ENCODE results near the gene ADGRV1.
A peak's percentile ranks its signal among the peaks of the same experiment; 100 is the strongest.
"Not testable (repeated sequence)": the region's sequence is repeated elsewhere in the genome, so short reads cannot be mapped to it uniquely, and the experiment has no call there.

ADGRV1 gene

GRCh38 chr5:90740244-90740799, 181.7 kb downstream of the ADGRV1 start:
- DNase-seq, result no peak

GRCh38 chr5:90741022-90741564, 182.5 kb downstream of the ADGRV1 start:
- no peak for DNase-seq

- no peak for DNase-seq
Measured at GRCh38 chr5:90746119-90746518, 187.5 kb downstream of the ADGRV1 start.

DNA sequence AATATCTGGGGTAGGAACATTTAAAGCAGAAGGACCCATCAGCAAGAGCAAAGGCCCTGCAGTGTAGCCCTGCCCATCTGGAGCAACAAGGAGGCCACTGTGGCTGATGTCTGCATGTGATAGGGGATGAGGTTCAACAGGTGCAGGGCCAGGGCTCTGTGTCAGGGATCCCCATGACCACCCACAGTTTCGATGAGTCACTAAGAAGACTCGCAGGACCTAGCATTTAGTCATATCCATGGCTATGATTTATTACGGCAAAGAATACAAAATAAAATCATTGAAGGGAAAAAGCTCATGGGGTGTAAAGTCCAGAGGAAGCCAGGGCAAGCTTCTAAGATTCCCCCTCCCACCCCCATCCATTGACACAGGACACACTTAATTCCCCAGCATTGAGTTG, 188.6 kb downstream of the ADGRV1 start:
- DNase-seq, result no peak

DNA sequence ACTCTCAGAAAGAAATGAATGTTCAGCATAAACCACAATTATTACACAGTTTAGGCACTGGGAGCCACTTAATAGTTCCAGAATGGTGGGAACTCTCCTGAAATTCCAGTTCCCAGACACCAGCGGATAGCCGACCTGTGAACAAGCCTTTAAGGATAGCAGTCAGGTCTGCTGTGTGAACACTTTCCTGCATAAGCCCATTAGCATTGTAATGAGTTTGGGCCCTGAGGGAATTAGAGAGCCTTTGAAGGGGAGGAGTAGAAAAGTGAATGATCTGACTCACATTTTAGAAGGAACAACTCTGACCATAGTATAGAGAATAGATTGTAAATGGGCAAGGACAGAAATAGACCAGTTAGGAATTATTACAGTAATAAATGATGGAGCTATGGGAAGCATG, 189.1 kb downstream of the ADGRV1 start:
- DNase-seq, result no peak

DNA sequence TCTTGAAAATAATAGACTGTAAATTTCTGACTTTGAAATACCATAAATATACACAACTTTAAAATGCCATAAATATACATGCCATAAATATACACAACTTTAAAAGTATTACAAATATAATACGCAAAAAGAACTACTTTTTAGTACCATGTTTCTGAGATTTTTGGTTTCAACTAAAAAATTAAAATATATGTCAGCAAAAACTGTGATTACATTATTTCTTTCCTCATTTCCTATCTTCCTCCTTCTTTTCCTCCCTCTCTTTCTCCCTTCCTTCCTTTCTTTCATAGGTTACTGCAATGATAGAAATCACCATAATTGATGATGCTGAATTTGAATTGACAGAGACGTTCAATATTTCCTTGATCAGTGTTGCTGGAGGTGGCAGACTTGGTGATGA, 200.5 kb downstream of the ADGRV1 start:
- DNase-seq, result no peak

DNA sequence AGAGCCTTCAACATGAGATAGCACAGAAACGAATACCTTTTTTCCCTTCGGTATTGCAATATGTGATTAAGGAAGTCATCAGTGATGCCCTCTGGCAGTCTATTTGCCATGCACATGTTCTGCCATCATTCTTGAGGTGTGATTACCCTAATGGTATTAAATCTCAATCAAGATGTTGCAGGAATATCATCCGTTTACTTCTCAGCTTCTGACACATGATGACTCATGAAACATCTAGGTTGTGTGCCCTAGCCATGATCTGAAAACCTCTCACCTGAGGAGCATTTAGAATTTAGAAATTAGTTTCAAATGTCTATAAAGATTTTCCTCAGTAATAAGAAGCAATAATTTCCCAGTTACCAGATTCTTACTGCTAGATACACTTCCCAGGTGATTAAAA, 209.1 kb downstream of the ADGRV1 start:
- DNase-seq, result no peak

GRCh38 chr5:90770006-90770541, 211.5 kb downstream of the ADGRV1 start:
- not testable (repeated sequence) for DNase-seq

GRCh38 chr5:90777959-90778358, 219.4 kb downstream of the ADGRV1 start:
- no peak for DNase-seq

GRCh38 chr5:90783460-90784333, 225.1 kb downstream of the ADGRV1 start:
- peak in 10 of 14 donors; percentile 2 to 60 (median 11) for DNase-seq

GRCh38 chr5:90786756-90787155, 228.2 kb downstream of the ADGRV1 start:
- DNase-seq, result no peak

- no peak for DNase-seq
Measured at GRCh38 chr5:90792725-90793124, 234.1 kb downstream of the ADGRV1 start.

DNA sequence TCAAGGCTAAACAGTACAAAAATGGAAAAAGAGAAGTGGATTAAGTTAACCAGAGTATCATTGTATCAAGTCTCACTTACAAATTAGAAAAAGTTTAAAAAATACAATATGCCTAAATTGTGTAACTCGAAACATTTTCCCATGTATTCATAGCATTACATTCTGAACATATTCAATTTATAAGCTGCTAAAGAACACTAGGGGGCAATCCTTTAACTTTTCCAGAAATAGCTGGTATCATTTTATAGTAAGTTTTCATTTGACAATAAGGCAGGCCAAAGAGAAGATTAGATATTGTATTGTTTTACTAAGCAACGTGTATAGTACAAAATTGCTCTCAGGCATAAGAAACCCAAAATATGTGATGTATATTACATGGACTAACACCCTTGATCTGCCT, 234.6 kb downstream of the ADGRV1 start:
- no peak for DNase-seq

DNA sequence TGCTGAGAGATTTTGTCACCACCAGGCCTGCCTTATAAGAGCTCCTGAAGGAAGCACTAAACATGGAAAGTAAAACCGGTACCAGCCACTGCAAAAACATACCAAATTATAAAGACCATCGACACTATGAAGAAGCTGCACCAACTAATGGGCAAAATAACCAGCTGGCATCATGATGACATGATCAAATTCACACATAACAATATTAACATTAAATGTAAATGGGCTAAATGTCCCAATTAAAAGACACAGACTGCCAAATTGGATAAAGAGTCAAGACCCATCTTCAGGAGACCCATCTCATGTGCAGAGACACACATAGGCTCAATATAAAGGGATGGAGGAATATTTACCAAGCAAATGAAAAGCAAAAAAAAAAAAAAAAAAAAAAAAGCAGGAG, 238.3 kb downstream of the ADGRV1 start:
- DNase-seq, result not testable (repeated sequence)

DNA sequence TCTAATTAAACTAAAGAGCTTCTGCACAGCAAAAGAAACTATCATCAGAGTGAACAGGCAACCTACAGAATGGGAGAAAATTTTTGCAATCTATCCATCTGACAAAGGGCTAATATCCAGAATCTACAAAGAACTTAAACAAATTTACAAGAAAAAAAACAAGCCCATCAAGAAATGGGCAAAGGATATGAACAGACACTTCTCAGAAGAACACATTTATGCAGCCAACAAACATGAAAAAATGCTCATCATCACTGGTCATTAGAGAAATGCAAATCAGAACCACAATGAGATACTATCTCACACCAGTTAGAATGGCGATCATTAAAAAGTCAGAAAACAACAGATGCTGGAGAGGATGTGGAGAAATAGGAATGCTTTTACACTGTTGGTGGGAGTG, 241.5 kb downstream of the ADGRV1 start:
- DNase-seq, result not testable (repeated sequence)

DNA sequence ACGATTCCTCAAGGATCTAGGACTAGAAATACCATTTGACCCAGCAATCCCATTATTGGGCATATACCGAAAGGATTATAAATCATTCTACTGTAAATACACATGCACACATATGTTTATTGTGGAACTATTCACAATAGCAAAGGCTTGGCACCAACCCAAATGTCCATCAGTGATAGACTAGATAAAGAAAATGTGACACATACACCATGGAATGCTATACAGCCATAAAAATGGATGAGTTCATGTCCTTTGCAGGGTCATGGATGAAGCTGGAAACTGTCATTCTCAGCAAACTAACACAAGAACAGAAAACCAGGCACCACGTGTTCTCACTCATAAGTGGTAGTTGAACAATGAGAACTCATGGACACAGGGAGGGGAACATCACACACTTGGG, 241.9 kb downstream of the ADGRV1 start:
- not testable (repeated sequence) for DNase-seq

DNA sequence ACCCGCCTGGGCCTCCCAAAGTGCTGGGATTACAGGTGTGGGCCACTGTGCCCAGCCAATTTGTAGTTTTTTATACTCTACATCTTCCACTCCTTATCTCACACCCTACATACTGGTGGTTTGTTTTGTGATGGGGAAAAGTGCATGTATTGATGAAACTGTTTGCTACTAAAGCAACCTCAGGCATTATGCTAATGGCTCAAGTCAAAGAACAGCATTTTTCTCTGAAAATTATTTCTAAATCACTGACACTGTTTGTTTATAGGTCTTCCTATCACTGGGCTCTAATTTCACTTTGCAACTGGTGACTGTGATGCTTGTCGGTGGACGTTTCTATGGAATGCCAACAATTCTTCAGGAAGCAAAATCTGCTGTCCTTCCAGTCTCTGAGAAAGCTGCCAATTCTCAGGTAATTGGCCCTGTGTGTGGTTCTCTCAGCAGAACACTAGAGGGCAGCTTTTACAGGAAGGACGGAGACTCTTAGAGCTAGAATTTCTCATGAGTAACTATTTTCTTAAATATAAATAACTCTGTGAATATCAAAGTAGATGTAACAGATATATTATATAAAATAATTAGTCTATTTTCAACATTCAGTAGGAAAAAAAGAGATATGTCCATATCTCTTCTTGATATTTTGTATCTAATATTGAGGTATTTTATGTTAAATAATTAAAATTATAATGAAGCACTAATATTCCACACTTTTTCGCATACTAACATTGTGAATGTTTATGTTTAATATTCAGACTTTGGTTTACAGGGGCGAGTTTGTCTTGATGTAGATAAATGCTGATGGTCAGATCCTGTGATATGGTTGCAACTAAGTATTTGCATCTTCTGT, 244.1 kb downstream of the ADGRV1 start:
- peak in 1 of 14 donors; percentile 4 for DNase-seq

DNA sequence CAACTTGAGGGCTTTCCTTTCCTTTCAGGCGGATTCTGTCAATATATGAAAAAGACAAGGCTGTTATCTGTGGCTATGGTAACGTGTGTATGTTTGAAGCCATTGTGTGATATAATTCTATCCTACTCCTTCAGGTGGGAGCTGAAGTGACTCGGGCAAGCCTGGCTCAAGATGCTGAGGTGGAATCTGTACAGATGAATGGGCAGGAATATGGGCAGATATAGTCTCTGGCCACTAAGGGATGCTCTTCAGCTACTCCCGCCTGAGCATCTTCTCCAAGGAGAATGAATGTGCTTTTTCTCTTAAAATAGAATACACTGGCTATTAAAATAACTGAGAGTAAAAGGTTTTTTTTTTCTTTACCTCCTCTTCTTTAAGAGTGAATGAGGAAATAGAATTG, 244.8 kb downstream of the ADGRV1 start:
- DNase-seq, result no peak

DNA sequence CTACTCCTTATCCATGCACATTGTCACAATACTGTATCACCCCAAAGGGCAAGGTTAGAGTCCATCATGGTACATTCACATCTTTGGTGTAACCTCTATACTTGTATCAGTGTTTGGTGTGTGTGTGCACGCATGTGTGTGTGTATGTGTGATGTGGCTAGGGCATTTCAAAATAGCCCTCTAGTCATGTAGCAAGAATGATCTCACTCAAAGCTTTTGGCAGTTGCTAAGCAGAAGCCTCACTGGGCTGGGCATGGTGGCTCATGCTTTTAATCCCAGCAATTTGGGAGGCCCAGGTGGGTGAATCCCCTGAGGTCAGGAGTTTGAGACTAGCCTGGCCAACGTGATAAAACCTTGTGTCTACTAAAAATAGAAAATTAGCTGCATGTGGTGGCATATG, 245.3 kb downstream of the ADGRV1 start:
- no peak for DNase-seq

- no peak for DNase-seq
Measured at GRCh38 chr5:90807496-90807895, 248.9 kb downstream of the ADGRV1 start.

DNA sequence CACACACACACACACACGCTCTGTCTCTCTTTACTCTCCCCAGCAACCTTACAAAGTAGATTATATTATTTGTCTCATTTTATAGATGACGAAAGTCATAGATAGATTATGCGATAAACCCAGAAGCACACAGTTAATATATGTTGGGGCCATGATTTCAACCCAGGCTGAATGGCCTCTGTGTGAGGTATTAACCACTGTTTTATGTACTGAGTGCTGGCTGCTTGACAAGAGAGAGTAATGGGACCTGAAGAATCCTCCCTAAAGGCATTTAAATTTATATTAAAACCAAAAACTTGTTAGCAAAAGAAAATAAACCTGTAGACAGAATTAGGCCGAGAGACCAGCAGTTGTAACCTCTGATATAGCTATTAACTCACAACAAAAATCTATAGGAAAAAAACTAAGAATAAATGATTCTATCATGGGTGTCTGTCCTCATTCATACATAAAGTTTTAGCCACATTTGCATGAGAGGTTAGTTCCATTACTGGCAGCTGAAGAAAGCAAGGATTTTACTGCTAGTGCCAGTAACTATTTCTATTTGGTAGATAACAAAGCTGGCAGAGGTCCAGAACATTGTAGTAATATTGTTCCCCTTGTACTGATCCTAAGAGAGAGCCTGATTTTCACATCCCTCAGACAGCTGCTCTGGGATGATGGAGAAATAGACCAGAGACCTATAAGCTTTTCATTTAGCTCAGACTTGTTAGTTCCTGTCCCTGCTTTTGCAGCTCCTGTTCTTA, 250.9 kb downstream of the ADGRV1 start:
- DNase-seq, result no peak

DNA sequence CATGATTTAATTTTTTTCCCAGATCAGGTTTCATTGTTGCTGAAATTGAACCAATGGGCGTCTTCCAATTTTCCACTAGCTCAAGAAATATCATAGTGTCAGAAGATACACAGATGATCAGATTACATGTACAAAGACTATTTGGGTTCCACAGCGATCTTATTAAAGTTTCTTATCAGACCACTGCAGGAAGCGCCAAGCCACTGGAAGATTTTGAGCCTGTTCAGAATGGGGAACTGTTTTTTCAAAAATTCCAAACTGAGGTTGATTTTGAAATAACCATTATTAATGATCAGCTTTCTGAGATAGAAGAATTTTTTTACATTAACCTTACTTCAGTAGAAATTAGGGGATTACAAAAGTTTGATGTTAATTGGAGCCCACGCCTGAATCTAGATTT, 251.6 kb downstream of the ADGRV1 start:
- DNase-seq, result no peak
